ENCODE results near the gene SLC9C1.

Gene SLC9C1

DNA sequence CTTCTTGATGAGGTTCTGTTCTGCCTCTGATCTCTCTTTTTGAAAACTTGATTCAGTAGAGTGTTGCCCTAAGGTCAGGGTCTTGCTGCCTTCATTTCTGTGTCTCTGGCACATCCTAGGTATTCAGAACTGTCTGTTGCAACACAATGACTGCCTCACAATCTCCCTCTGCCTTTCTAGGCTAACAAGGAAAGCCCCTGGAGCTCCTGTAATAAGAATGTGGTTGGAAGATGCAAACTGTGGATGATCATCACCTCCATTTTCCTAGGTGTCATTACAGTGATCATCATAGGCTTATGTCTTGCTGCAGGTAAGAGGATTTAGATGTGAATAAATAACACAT lies 200.9 kb downstream of the SLC9C1 start:
- H3K4me3 ChIP-seq (replicated peaks; ENCODE audit: low read depth, low read length), result no peak overlapping the region
- no peak for TF ChIP-seq CTCF (IDR thresholded peaks at IDR 0.05; ENCODE audit: insufficient read depth, low read length, poor library complexity, severe bottlenecking)
- H3K36me3 ChIP-seq (ENCODE audit: control insufficient read depth, insufficient read depth, low read length), result no peaks in the 10 kb centered on the region
- no peaks in the 10 kb centered on the region for H3K27me3 ChIP-seq (replicated peaks; ENCODE audit: control insufficient read depth, insufficient read depth, low read length)
- no peak for DNase-seq (ENCODE audit: extremely low read depth, insufficient read length)

GRCh38 chr3:112092496-112093179 lies 201.4 kb downstream of the SLC9C1 start:
- DNase-seq (ENCODE audit: extremely low read depth, insufficient read length), result no peak
- TF ChIP-seq CTCF (IDR thresholded peaks at IDR 0.05; ENCODE audit: insufficient read depth, low read length, poor library complexity, severe bottlenecking), result no peak
- no peak overlapping the region for H3K4me3 ChIP-seq (replicated peaks; ENCODE audit: low read depth, low read length)
- no peaks in the 10 kb centered on the region for H3K27me3 ChIP-seq (replicated peaks; ENCODE audit: control insufficient read depth, insufficient read depth, low read length)
- no peaks in the 10 kb centered on the region for H3K36me3 ChIP-seq (ENCODE audit: control insufficient read depth, insufficient read depth, low read length)

GRCh38 chr3:112090887-112091586 lies 203.0 kb downstream of the SLC9C1 start:
- no peak for TF ChIP-seq CTCF (IDR thresholded peaks at IDR 0.05; ENCODE audit: insufficient read depth, low read length, poor library complexity, severe bottlenecking)
- Histone ChIP-seq H3K27me3 (replicated peaks; ENCODE audit: control insufficient read depth, insufficient read depth, low read length) (no peaks in the 10 kb centered on the region), H3K4me3 (replicated peaks; ENCODE audit: low read depth, low read length) (no peak overlapping the region), H3K36me3 (ENCODE audit: control insufficient read depth, insufficient read depth, low read length) (no peaks in the 10 kb centered on the region)
- no peak for DNase-seq (ENCODE audit: extremely low read depth, insufficient read length)

Measured in GM06990 (cell line).